ENCODE data around the gene STING1. TPM values are rescaled to one million over a fixed set of nuclear protein-coding genes. Genes with fewer than 3 reads are reported as not detected.
A peak's percentile ranks its signal among the peaks of the same experiment; 100 is the strongest.
"Not testable (repeated sequence)": the region's sequence is repeated elsewhere in the genome, so short reads cannot be mapped to it uniquely, and the experiment has no call there.

The STING1 gene
- total RNA-seq, 1 experiment from 2014 or later = 0.48 TPM

DNA sequence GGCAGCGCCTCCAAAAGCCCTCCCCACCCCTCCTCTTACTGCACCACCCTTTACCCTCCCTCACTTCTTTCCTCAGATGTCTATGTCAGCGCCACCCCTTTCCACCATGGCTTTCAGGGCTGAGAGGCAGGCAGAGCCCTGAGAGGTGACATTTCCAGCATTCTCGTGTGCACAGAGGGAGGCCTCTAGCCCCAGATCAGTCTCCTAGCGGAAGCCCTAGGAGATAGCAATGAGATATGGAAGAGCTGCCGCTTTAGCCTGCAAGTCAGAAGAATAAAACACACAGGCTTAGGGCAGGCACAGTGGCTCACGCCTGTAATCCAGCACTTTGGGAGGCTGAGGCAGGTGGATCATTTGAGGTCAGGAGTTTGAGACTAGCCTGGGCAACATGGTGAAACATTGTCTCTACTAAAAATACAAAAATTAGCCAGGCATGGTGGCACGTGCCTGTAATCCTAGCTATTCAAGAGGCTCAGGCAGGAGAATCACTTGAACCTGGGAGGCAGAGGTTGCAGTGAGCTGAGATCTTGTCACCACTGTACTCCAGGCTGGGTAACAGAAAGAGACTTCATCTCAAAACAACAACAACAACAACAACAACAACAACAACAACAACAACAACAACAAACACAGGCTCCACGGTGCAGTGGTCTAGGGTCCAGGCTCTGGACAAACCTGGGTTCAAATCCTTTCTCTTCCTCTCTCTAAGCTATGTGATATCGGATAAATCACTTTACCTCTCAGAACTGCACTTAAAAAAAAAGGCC is 3.7 kb downstream of the STING1 start:
- H3K27ac Mint-ChIP-seq = peak overlapping the region in 1 of 3 experiments; percentile 38; a peak in 1 of 7 replicates
- H3K18ac ChIP-seq (ENCODE audit: insufficient read length, low read depth, low read length); H2BK5ac ChIP-seq (ENCODE audit: insufficient read length, low read length); H3K4ac ChIP-seq (ENCODE audit: low read depth, low read length); H3K79me2 ChIP-seq (ENCODE audit: insufficient read depth, low read length); H3K9me3 ChIP-seq (ENCODE audit: control insufficient read depth, low read depth, low read length); H4K20me1 ChIP-seq (ENCODE audit: control insufficient read depth, insufficient read depth, insufficient read length); H3K9ac ChIP-seq (ENCODE audit: extremely low read depth, insufficient read length, low read length); H2BK120ac ChIP-seq (ENCODE audit: low read depth, low read length, poor library complexity, severe bottlenecking); H3K27me3 ChIP-seq (ENCODE audit: insufficient read depth, low read length); H3K9me3 Mint-ChIP-seq; H3K36me3 Mint-ChIP-seq (ENCODE audit: insufficient read depth in 1 of 3, low read depth in 3 of 3); H3K23ac ChIP-seq (ENCODE audit: insufficient read length, low read depth, low read length); H3K79me1 ChIP-seq (ENCODE audit: insufficient read depth, low read depth, low read length, poor library complexity, severe bottlenecking); H3T11ph ChIP-seq (ENCODE audit: low read length); H3K27ac ChIP-seq (ENCODE audit: insufficient read length, low read depth, low read length); H3K14ac ChIP-seq (ENCODE audit: insufficient read depth, low read length); H3K23me2 ChIP-seq (ENCODE audit: insufficient read length, low read depth, low read length, poor library complexity, severe bottlenecking); H3K4me2 ChIP-seq (ENCODE audit: insufficient read depth, insufficient read length, low read length); H4K5ac ChIP-seq (ENCODE audit: insufficient read length, low read depth, low read length); H4K91ac ChIP-seq (ENCODE audit: insufficient read length, low read depth, low read length); H4K8ac ChIP-seq (replicated peaks; ENCODE audit: insufficient read length, low read depth, low read length); H3K27me3 Mint-ChIP-seq (ENCODE audit: low read depth); H2BK15ac ChIP-seq (ENCODE audit: low read depth, low read length); H3K4me1 ChIP-seq (ENCODE audit: insufficient read depth, low read length); H2BK20ac ChIP-seq (ENCODE audit: low read depth, low read length, poor library complexity, severe bottlenecking); H2AK5ac ChIP-seq (ENCODE audit: insufficient read length, low read length); H2BK12ac ChIP-seq (ENCODE audit: insufficient read length, low read depth, low read length); H2AFZ ChIP-seq (ENCODE audit: low read length); H3K4me3 Mint-ChIP-seq; DNase-seq; H3K56ac ChIP-seq (ENCODE audit: insufficient read length, low read depth, low read length): not testable (repeated sequence)
- H3K4me1 Mint-ChIP-seq = peaks cover 15 to 33% of the 10 kb centered on the region in 2 experiments
- no CpG with 5 or more reads among the region's 9 CpGs for WGBS (ENCODE audit: extremely low coverage, insufficient read length, low lambda C conversion rate)

All from H9 (cell line).